Stomach (tissue), 9 donors: ENCODE results near the gene RRP15. TPM values are rescaled to one million over a fixed set of nuclear protein-coding genes. Genes with fewer than 3 reads are reported as not detected.

Experiments used
- DNase-seq, 2 donors: peaks; one replicate each; pipeline versions ENCODE4 v3.0.0 to v3.0.0-alpha.2; 2013 to 2019
- H3K27ac ChIP-seq, 5 donors: fragments of 200-600 bp in 4 of 5; sonication (generic) in 4 of 5; one replicate each; pipeline ENCODE4 v1.5.1; 2013 to 2019; ENCODE audit warnings: mild to moderate bottlenecking in 1 of 5, moderate library complexity in 1 of 5
- H3K27me3 ChIP-seq, 3 donors: fragments of 200-600 bp; sonication (generic); one replicate each; pipeline ENCODE4 v1.5.1; 2017 to 2019; ENCODE audit warnings: mixed run types in 1 of 3
- H3K36me3 ChIP-seq, 4 donors: fragments of 200-600 bp; sonication (generic); 1 replicate in 3 of 4; 2 replicates in 1 of 4; pipeline ENCODE4 v1.5.1; 2016 to 2019
- H3K4me1 ChIP-seq, 4 donors: fragments of 200-600 bp; sonication (generic); one replicate each; pipeline ENCODE4 v1.5.1; 2016 to 2019
- H3K4me3 ChIP-seq, 4 donors: fragments of 200-600 bp; sonication (generic) in 3 of 4; one replicate each; pipeline ENCODE4 v1.5.1; 2016 to 2019; ENCODE audit warnings: mild to moderate bottlenecking in 1 of 4
- H3K9me3 ChIP-seq, 4 donors: fragments of 200-600 bp; sonication (generic); one replicate each; pipeline ENCODE4 v1.5.1; 2016 to 2019
- CTCF ChIP-seq, 7 experiments: fragments of 450-650 bp in 4 of 7; fragments of 200-600 bp in 3 of 7; sonication (generic) in 3 of 7; IDR thresholded peaks; one replicate each; pipeline ENCODE4 v1.5.1; 2016 to 2019; ENCODE audit warnings: antibody characterized with exemption in 7 of 7, control low read depth in 2 of 7, mild to moderate bottlenecking in 1 of 7
- EP300 ChIP-seq: sonication (generic); formaldehyde crosslinking; IDR thresholded peaks from one replicate; pipeline ENCODE4 v1.6.1; 2017; ENCODE audit warnings: antibody characterized with exemption
- POLR2A ChIP-seq, 4 donors: fragments of 450-650 bp; IDR thresholded peaks; one replicate each; pipeline ENCODE4 v1.6.1; 2016; ENCODE audit warnings: antibody characterized with exemption in 4 of 4, control low read depth in 2 of 4, mild to moderate bottlenecking in 1 of 4, moderate library complexity in 1 of 4
- POLR2AphosphoS5 ChIP-seq, 3 donors: sonication (generic); formaldehyde crosslinking; IDR thresholded peaks; one replicate each; pipeline ENCODE4 v1.6.1; 2016; ENCODE audit warnings: antibody characterized with exemption in 3 of 3
- WGBS, 5 donors: extraction: QIAGEN DNeasy Blood & Tissue Kit in 3 of 5; methylation state at CpG; one replicate each; pipeline versions ENCODE4 v1.1.5 to v1.1.7; 2013 to 2018; 5-methylcytosine and 5-hydroxymethylcytosine counted together
- intact Hi-C: fragments of 100-400 bp; cut with DNase I; formaldehyde crosslinking; loops from one replicate; pipeline ENCODE4 v1.15.1; 2023; ENCODE audit warnings: low total_unique reads
- polyA plus RNA-seq, 3 donors: library from polyadenylated mRNA; stranded (reverse); fragments of 200-250 nt; gene quantifications; one replicate each; pipeline ENCODE4 v1.2.3, GENCODE V29; 2013
- total RNA-seq, 5 donors: library from RNA; depleted of rRNA; stranded (reverse); fragments of >200 nt; gene quantifications; one replicate each; pipeline versions ENCODE4 v1.1.0 to v1.2.3, GENCODE V29; 2014 to 2016
- donor health status: healthy with polysubstance abuse.
- donor health status: Bipolar disorder and iron deficiency.
- donor health status: healthy.

Gene RRP15
- total and polyA plus RNA-seq, 8 donors, result 2.6 to 70.1 (median 8.9) TPM

- no peak for DNase-seq
- H3K9me3 ChIP-seq, result no peaks in the 10 kb centered on the region
- intact Hi-C loops, result no loop called here
- H3K4me1 ChIP-seq, result peaks cover 0 to 23% (median 14%) of the 10 kb centered on the region in 4 donors
- no peak overlapping the region for H3K4me3 ChIP-seq
- peaks cover 0 to 13% (median 12%) of the 10 kb centered on the region in 4 donors for H3K36me3 ChIP-seq
- no peak for TF ChIP-seq EP300
- no peak for TF ChIP-seq POLR2AphosphoS5 (IDR thresholded peaks at IDR 0.05)
- TF ChIP-seq POLR2A (IDR thresholded peaks at IDR 0.05), result no peak
- no peak for TF ChIP-seq CTCF (IDR thresholded peaks at IDR 0.05)
- no peak overlapping the region for H3K27ac ChIP-seq
- H3K27me3 ChIP-seq, result no peaks in the 10 kb centered on the region
- WGBS, 5 donors, result 83 to 100% (median 87%) methylated on average over 1 of the region's 1 CpG
Observed at GRCh38 chr1:218297867-218298266, 12.8 kb downstream of the RRP15 start.

- TF ChIP-seq POLR2A (IDR thresholded peaks at IDR 0.05) (no peak), CTCF (IDR thresholded peaks at IDR 0.05) (no peak), EP300 (no peak), POLR2AphosphoS5 (IDR thresholded peaks at IDR 0.05) (no peak)
- H3K4me1 ChIP-seq, result peaks cover 0 to 26% (median 16%) of the 10 kb centered on the region in 4 donors
- WGBS, 5 donors, result 41 to 71% (median 52%) methylated on average over 4 of the region's 4 CpGs
- H3K27me3 ChIP-seq, result no peaks in the 10 kb centered on the region
- no peak overlapping the region for H3K27ac ChIP-seq
- no peaks in the 10 kb centered on the region for H3K9me3 ChIP-seq
- peaks cover 0 to 13% (median 12%) of the 10 kb centered on the region in 4 donors for H3K36me3 ChIP-seq
- H3K4me3 ChIP-seq, result no peak overlapping the region
- no peak for DNase-seq
- intact Hi-C loops, result no loop called here
Observed at GRCh38 chr1:218298398-218298797, 13.3 kb downstream of the RRP15 start.

- WGBS, 5 donors, result 50 to 77% (median 63%) methylated on average over 2 of the region's 2 CpGs
- no peak overlapping the region for H3K27ac ChIP-seq
- H3K4me3 ChIP-seq, result no peak overlapping the region
- no peaks in the 10 kb centered on the region for H3K27me3 ChIP-seq
- TF ChIP-seq EP300 (no peak), CTCF (IDR thresholded peaks at IDR 0.05) (peak in 3 of 7 experiments; percentile 6 to 23 (median 9))
- peaks cover 0 to 26% (median 16%) of the 10 kb centered on the region in 4 donors for H3K4me1 ChIP-seq
- peak in 1 of 2 donors; percentile 68 for DNase-seq
- intact Hi-C loops, result no loop called here
- H3K36me3 ChIP-seq, result peaks cover 0 to 13% (median 10%) of the 10 kb centered on the region in 4 donors
- no peaks in the 10 kb centered on the region for H3K9me3 ChIP-seq
Observed at GRCh38 chr1:218299416-218299815, 14.3 kb downstream of the RRP15 start.

- Histone ChIP-seq H3K36me3 (peaks cover 0 to 22% (median 13%) of the 10 kb centered on the region in 4 donors), H3K4me1 (peaks cover 0 to 26% (median 16%) of the 10 kb centered on the region in 4 donors), H3K27ac (no peak overlapping the region), H3K9me3 (no peaks in the 10 kb centered on the region), H3K27me3 (no peaks in the 10 kb centered on the region), H3K4me3 (no peak overlapping the region)
- no peak for DNase-seq
- intact Hi-C loops, result no loop called here
- no peak for TF ChIP-seq POLR2AphosphoS5 (IDR thresholded peaks at IDR 0.05)
- TF ChIP-seq CTCF (IDR thresholded peaks at IDR 0.05), result no peak
- no peak for TF ChIP-seq EP300
- TF ChIP-seq POLR2A (IDR thresholded peaks at IDR 0.05), result no peak
- WGBS, 5 donors, result 80 to 95% (median 91%) methylated on average over 1 of the region's 1 CpG
Observed at GRCh38 chr1:218301217-218301616, 16.1 kb downstream of the RRP15 start.
